IMR-90 (cell line): Measurements from ENCODE around the gene MAP3K15. TPM values are rescaled to one million over a fixed set of nuclear protein-coding genes. Genes with fewer than 3 reads are reported as not detected.

Source experiments
- ATAC-seq: fragments of 200-7000 bp; cut with Tn5 transposase; 2 replicates; pipeline ENCODE4 v1.9.1; 2020; ENCODE audit warnings: low read depth, mild to moderate bottlenecking, moderate library complexity
- BruUV-seq: library from RNA; stranded (reverse); fragments of 400-500 nt; replicated peaks from 2 replicates; lab custom pipeline; 2021; lab: Mats Ljungman, UMichigan
- CTCF ChIA-PET: fragments of 300-600 bp; formaldehyde crosslinking; extraction: SDS; loops from one replicate; lab custom pipeline; 2021; ENCODE audit warnings: antibody characterized with exemption; lab: Yijun Ruan, JAX
- POLR2A ChIA-PET: fragments of 300-600 bp; sonication (Branson Sonifier 250); formaldehyde crosslinking; loops from one replicate; lab custom pipeline; 2022; ENCODE audit warnings: antibody characterized with exemption; ENCODE audit not compliant: unreplicated experiment; lab: Charles Lee
- DNase-seq: peaks from one replicate; pipeline ENCODE4 v3.0.0; 2013
- H2AFZ ChIP-seq: replicated peaks from 2 replicates; pipeline ENCODE3; 2013; ENCODE audit warnings: low read length, mild to moderate bottlenecking; ENCODE audit not compliant: poor library complexity
- H2AK5ac ChIP-seq: 2 replicates; pipeline ENCODE4 v1.6.1; 2013; ENCODE audit warnings: low read depth, low read length, inconsistent platforms
- H2AK9ac ChIP-seq: replicated peaks from 2 replicates; pipeline ENCODE3; 2013; ENCODE audit warnings: mild to moderate bottlenecking, low read depth, low read length, moderate library complexity; ENCODE audit not compliant: poor library complexity
- H2BK120ac ChIP-seq: 2 replicates; pipeline ENCODE4 v1.6.1; 2013; ENCODE audit warnings: low read depth, low read length, inconsistent platforms
- H2BK15ac ChIP-seq: 3 replicates; pipeline ENCODE4 v1.6.1; 2013; ENCODE audit warnings: low read depth, low read length, inconsistent platforms
- H2BK20ac ChIP-seq: 2 replicates; pipeline ENCODE4 v1.6.1; 2013; ENCODE audit warnings: low read depth, mild to moderate bottlenecking, inconsistent platforms, low read length, moderate library complexity
- H2BK5ac ChIP-seq: 2 replicates; pipeline ENCODE4 v1.6.1; 2013; ENCODE audit warnings: mild to moderate bottlenecking, low read depth, low read length, inconsistent platforms; ENCODE audit not compliant: poor library complexity, severe bottlenecking
- H3K14ac ChIP-seq: replicated peaks from 2 replicates; pipeline ENCODE4 v1.6.1; 2013; ENCODE audit warnings: low read depth, low read length, inconsistent platforms
- H3K18ac ChIP-seq: 2 replicates; pipeline ENCODE4 v1.6.1; 2013; ENCODE audit warnings: low read depth, low read length, control low read depth
- H3K23ac ChIP-seq: 2 replicates; pipeline ENCODE4 v1.6.1; 2013; ENCODE audit warnings: low read depth, low read length, inconsistent platforms
- H3K27ac ChIP-seq: 2 replicates; pipeline ENCODE4 v1.5.1; 2013; ENCODE audit warnings: mild to moderate bottlenecking, control low read depth, low read length; ENCODE audit not compliant: insufficient read depth
- H3K27me3 ChIP-seq: 2 replicates; pipeline ENCODE4 v1.6.1; 2013; ENCODE audit warnings: low read length; ENCODE audit not compliant: control insufficient read depth, insufficient read depth
- H3K36me3 ChIP-seq: 2 replicates; pipeline ENCODE4 v1.6.1; 2013; ENCODE audit warnings: low read length, mixed read lengths; ENCODE audit not compliant: control insufficient read depth, insufficient read depth
- H3K4ac ChIP-seq: 2 replicates; pipeline ENCODE4 v1.6.1; 2013; ENCODE audit warnings: low read depth, low read length, inconsistent platforms
- H3K4me1 ChIP-seq: 2 replicates; pipeline ENCODE4 v1.6.1; 2013; ENCODE audit warnings: low read length, mixed read lengths; ENCODE audit not compliant: control insufficient read depth, insufficient read depth
- H3K4me2 ChIP-seq: 2 replicates; pipeline ENCODE4 v1.6.1; 2013; ENCODE audit warnings: low read depth, mild to moderate bottlenecking, control low read depth, low read length, moderate library complexity
- H3K4me3 ChIP-seq: 2 replicates; pipeline ENCODE4 v1.5.1; 2013; ENCODE audit warnings: low read depth, mild to moderate bottlenecking, control low read depth, low read length, moderate library complexity; ENCODE audit not compliant: insufficient read depth
- H3K56ac ChIP-seq: 2 replicates; pipeline ENCODE4 v1.6.1; 2013; ENCODE audit warnings: low read length, inconsistent platforms; ENCODE audit not compliant: insufficient read depth; ENCODE audit errors: extremely low read depth
- H3K79me1 ChIP-seq, 2 experiments: 2 replicates each; pipeline ENCODE4 v1.6.1; 2013; ENCODE audit warnings: low read length in 2 of 2, inconsistent platforms in 1 of 2, low read depth in 1 of 2
- H3K9ac ChIP-seq: 2 replicates; pipeline ENCODE4 v1.6.1; 2013; ENCODE audit warnings: low read depth, low read length, control low read depth
- H3K9me1 ChIP-seq: 2 replicates; pipeline ENCODE4 v1.6.1; 2013; ENCODE audit warnings: low read length, inconsistent platforms; ENCODE audit not compliant: insufficient read depth
- H3K9me3 ChIP-seq: 2 replicates; pipeline ENCODE4 v1.6.1; 2013; ENCODE audit warnings: low read length; ENCODE audit not compliant: control insufficient read depth, insufficient read depth
- H4K20me1 ChIP-seq: 2 replicates; pipeline ENCODE4 v1.6.1; 2013; ENCODE audit warnings: low read length, inconsistent platforms; ENCODE audit not compliant: insufficient read depth
- H4K5ac ChIP-seq: 2 replicates; pipeline ENCODE4 v1.6.1; 2013; ENCODE audit warnings: mild to moderate bottlenecking, low read depth, low read length, control low read depth
- H4K8ac ChIP-seq, 2 experiments: 2 replicates each; pipeline ENCODE4 v1.6.1; 2013; ENCODE audit warnings: low read depth in 2 of 2, low read length in 2 of 2, control low read depth in 1 of 2, inconsistent platforms in 1 of 2
- H4K91ac ChIP-seq: 2 replicates; pipeline ENCODE4 v1.6.1; 2013; ENCODE audit warnings: low read depth, low read length, inconsistent platforms; ENCODE audit not compliant: insufficient read depth
- BHLHE40 ChIP-seq: fragments of 150-350 bp; IDR thresholded peaks from 2 replicates; pipeline ENCODE4 v1.6.1; 2016; ENCODE audit warnings: mild to moderate bottlenecking, low read depth, low read length
- FOS ChIP-seq: fragments of 150-350 bp; IDR thresholded peaks from 2 replicates; pipeline ENCODE4 v1.6.1; 2016; ENCODE audit warnings: low read depth, low read length
- MAFK ChIP-seq: IDR thresholded peaks from 2 replicates; pipeline ENCODE4 v1.6.1; 2012; ENCODE audit warnings: low read depth, low read length, improper control_type of control experiment
- MXI1 ChIP-seq: IDR thresholded peaks from 2 replicates; pipeline ENCODE4 v1.6.1; 2012; ENCODE audit warnings: low read depth, mild to moderate bottlenecking, low read length, moderate library complexity, borderline replicate concordance
- NFE2L2 ChIP-seq: fragments of 150-350 bp; IDR thresholded peaks from 2 replicates; pipeline ENCODE4 v1.6.1; 2016; ENCODE audit warnings: low read depth, mild to moderate bottlenecking, low read length
- POLR2A ChIP-seq: IDR thresholded peaks from 2 replicates; pipeline ENCODE4 v1.6.1; 2012; ENCODE audit warnings: mild to moderate bottlenecking, low read depth, low read length
- RAD21 ChIP-seq: IDR thresholded peaks from 2 replicates; pipeline ENCODE4 v1.6.1; 2012; ENCODE audit warnings: low read length, improper control_type of control experiment
- WGBS, 2 experiments: methylation state at CpG; one replicate each; pipeline versions ENCODE4 v1.1.5 to v1.1.7; 2013; ENCODE audit warnings: missing lambda C conversion rate in 2 of 2; ENCODE audit not compliant: insufficient read length in 1 of 2; ENCODE audit errors: extremely low coverage in 2 of 2; 5-methylcytosine and 5-hydroxymethylcytosine counted together
- dilution Hi-C: fragments of 300-500 bp; cut with HindIII; formaldehyde crosslinking; loops from one replicate; pipeline ENCODE4 v1.14.3; 2018; ENCODE audit warnings: low sequenced_read_pairs; ENCODE audit not compliant: unreplicated experiment
- in situ Hi-C: fragments of 300-500 bp; cut with MboI; formaldehyde crosslinking; loops from 3 replicates; pipeline ENCODE4 v1.14.3; 2019; ENCODE audit warnings: low sequenced_read_pairs, inconsistent platforms, mixed read lengths
- intact Hi-C: fragments of 100-400 bp; cut with micrococcal nuclease; formaldehyde crosslinking; loops from 2 replicates; pipeline ENCODE4 v1.10.0; 2022
- polyA plus RNA-seq, 3 experiments: library from polyadenylated mRNA; depleted of rRNA; stranded (reverse); fragments of >200 nt; gene quantifications; 2 replicates each; pipeline ENCODE4 v1.2.3, GENCODE V29; 2012; ENCODE audit warnings: low replicate concordance in 1 of 3
- total RNA-seq: library from RNA; depleted of rRNA; stranded (reverse); fragments of >200 nt; gene quantifications from 2 replicates; pipeline ENCODE4 v1.2.3, GENCODE V29; 2012
- TF ChIP-seq, protein P1 (sequence below): fragments of 150-350 bp; IDR thresholded peaks from 2 replicates; pipeline ENCODE4 v1.6.1; 2016; ENCODE audit warnings: low read depth, mild to moderate bottlenecking, low read length, moderate library complexity, borderline replicate concordance
- TF ChIP-seq, protein P2 (sequence below): fragments of 150-350 bp; IDR thresholded peaks from 2 replicates; pipeline ENCODE4 v1.6.1; 2017; ENCODE audit warnings: mild to moderate bottlenecking, antibody characterized with exemption, low read length, low read depth
- TF ChIP-seq, protein P3 (sequence below): conservative IDR thresholded peaks from 2 replicates; pipeline ENCODE4 v1.5.1; 2012; ENCODE audit warnings: mild to moderate bottlenecking, low read depth, low read length, improper control_type of control experiment

The MAP3K15 gene
- total and polyA plus RNA-seq, 2 of the 4 experiments (the other 2 are of a cell fraction): under 0.01 to 0.10 TPM

DNA sequence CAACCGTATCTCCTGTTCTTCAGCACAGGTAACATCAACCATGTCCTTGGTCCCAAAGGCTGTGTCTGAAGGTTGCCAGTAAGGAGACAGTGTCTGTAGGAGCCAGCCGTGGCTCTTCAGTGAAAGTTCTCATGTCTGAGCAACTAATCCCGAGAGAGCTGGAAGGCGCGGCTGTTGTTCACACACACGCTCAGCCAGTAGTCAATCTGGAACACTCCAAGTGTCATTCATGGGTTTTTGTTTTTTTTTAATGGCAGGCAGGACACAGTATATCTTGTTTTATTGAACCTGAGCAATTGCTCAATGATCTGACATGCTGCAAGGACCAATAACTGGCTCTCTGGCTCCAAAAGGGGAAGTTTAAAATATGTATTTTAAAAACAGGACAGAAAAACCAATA, 48.4 kb upstream of the MAP3K15 start:
- dilution Hi-C loops: no loop called here
- CTCF ChIA-PET: interaction anchor here (0.7 kb wide), 1 partner anchor 732 kb away, joined by 7 read pairs; no protein-coding TSS in a partner anchor

More for the DNA sequence above, 48.4 kb upstream of the MAP3K15 start:
- Histone ChIP-seq H2BK20ac (no peak overlapping the region), H3K4ac (no peak overlapping the region), H3K36me3 (0 out of 2 replicates have a peak, but pooled peaks cover 1% of the 10 kb centered on the region), H2AK9ac (no peak overlapping the region), H3K4me1 (peaks cover 6% of the 10 kb centered on the region), H2BK15ac (no peak overlapping the region), H3K27me3 (no peaks in the 10 kb centered on the region), H4K91ac (no peak overlapping the region), H3K9me3 (no peaks in the 10 kb centered on the region), H4K20me1 (no peaks in the 10 kb centered on the region), H4K8ac (no peak overlapping the region), H3K56ac (no peak overlapping the region), H3K9ac (no peak overlapping the region), H3K4me3 (no peak overlapping the region), H3K23ac (no peak overlapping the region), H2AFZ (no peak overlapping the region), H2AK5ac (no peak overlapping the region), H3K4me2 (no peak overlapping the region), H2BK5ac (no peak overlapping the region), H4K5ac (no peak overlapping the region), H3K18ac (no peak overlapping the region), H3K27ac (no peak overlapping the region), H2BK120ac (no peak overlapping the region), H3K9me1 (peaks cover 11% of the 10 kb centered on the region), H3K14ac (no peak overlapping the region), H3K79me1 (peaks cover 0 to 11% of the 10 kb centered on the region in 2 experiments; a peak in 3 of 4 replicates)
- intact Hi-C loops (no loop called here), in situ Hi-C loops (no loop called here)
- no peak for TF ChIP-seq MAFK
- TF ChIP-seq, protein P1, sequence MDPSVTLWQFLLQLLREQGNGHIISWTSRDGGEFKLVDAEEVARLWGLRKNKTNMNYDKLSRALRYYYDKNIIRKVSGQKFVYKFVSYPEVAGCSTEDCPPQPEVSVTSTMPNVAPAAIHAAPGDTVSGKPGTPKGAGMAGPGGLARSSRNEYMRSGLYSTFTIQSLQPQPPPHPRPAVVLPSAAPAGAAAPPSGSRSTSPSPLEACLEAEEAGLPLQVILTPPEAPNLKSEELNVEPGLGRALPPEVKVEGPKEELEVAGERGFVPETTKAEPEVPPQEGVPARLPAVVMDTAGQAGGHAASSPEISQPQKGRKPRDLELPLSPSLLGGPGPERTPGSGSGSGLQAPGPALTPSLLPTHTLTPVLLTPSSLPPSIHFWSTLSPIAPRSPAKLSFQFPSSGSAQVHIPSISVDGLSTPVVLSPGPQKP: no peak
- no peak for TF ChIP-seq BHLHE40
- TF ChIP-seq, protein P2, sequence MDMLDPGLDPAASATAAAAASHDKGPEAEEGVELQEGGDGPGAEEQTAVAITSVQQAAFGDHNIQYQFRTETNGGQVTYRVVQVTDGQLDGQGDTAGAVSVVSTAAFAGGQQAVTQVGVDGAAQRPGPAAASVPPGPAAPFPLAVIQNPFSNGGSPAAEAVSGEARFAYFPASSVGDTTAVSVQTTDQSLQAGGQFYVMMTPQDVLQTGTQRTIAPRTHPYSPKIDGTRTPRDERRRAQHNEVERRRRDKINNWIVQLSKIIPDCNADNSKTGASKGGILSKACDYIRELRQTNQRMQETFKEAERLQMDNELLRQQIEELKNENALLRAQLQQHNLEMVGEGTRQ: no peak
- TF ChIP-seq NFE2L2: no peak
- TF ChIP-seq, protein P3, sequence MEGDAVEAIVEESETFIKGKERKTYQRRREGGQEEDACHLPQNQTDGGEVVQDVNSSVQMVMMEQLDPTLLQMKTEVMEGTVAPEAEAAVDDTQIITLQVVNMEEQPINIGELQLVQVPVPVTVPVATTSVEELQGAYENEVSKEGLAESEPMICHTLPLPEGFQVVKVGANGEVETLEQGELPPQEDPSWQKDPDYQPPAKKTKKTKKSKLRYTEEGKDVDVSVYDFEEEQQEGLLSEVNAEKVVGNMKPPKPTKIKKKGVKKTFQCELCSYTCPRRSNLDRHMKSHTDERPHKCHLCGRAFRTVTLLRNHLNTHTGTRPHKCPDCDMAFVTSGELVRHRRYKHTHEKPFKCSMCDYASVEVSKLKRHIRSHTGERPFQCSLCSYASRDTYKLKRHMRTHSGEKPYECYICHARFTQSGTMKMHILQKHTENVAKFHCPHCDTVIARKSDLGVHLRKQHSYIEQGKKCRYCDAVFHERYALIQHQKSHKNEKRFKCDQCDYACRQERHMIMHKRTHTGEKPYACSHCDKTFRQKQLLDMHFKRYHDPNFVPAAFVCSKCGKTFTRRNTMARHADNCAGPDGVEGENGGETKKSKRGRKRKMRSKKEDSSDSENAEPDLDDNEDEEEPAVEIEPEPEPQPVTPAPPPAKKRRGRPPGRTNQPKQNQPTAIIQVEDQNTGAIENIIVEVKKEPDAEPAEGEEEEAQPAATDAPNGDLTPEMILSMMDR: no peak
- no peak for TF ChIP-seq POLR2A
- no peak for TF ChIP-seq MXI1
- TF ChIP-seq FOS: no peak
- TF ChIP-seq RAD21: no peak
- ATAC-seq: no peak
- no peak for DNase-seq
- no TSS peak for BruUV-seq
- POLR2A ChIA-PET: no interaction called here
- 80% methylated on average over 1 of the region's 6 CpGs; no CpG with 5 or more reads in 1 of the 2 experiments for WGBS, 2 experiments
